Upper lobe of left lung (tissue), 6 donors: Measurements from ENCODE around the gene MOAP1. TPM values are rescaled to one million over a fixed set of nuclear protein-coding genes. Genes with fewer than 3 reads are reported as not detected.
A peak's percentile ranks its signal among the peaks of the same experiment; 100 is the strongest.
"Not testable (repeated sequence)": the region's sequence is repeated elsewhere in the genome, so short reads cannot be mapped to it uniquely, and the experiment has no call there.

Experiments used
- ATAC-seq, 2 donors: fragments of 200-7000 bp; cut with Tn5 transposase; one replicate each; pipeline ENCODE4 v1.9.1; 2022; ENCODE audit warnings: mild to moderate bottlenecking in 2 of 2, moderate library complexity in 2 of 2; ENCODE audit not compliant: low FRiP score in 2 of 2
- DNase-seq, 2 donors: peaks; one replicate each; pipeline ENCODE4 v3.0.0-alpha.2; 2019 to 2020
- H3K27ac ChIP-seq, 4 donors: fragments of 200-600 bp; sonication (generic); one replicate each; pipeline ENCODE4 v1.5.1; 2016 to 2019
- H3K27me3 ChIP-seq, 4 donors: fragments of 200-600 bp; sonication (generic); one replicate each; pipeline ENCODE4 v1.5.1; 2017 to 2019
- H3K36me3 ChIP-seq, 4 donors: fragments of 200-600 bp; sonication (generic); one replicate each; pipeline ENCODE4 v1.5.1; 2016 to 2019
- H3K4me1 ChIP-seq, 4 donors: fragments of 200-600 bp; sonication (generic); one replicate each; pipeline ENCODE4 v1.5.1; 2018 to 2019
- H3K4me3 ChIP-seq, 4 donors: fragments of 200-600 bp; sonication (generic); one replicate each; pipeline ENCODE4 v1.5.1; 2017 to 2019; ENCODE audit warnings: mild to moderate bottlenecking in 2 of 4, moderate library complexity in 1 of 4
- H3K9me3 ChIP-seq, 4 donors: fragments of 200-600 bp; sonication (generic); one replicate each; pipeline ENCODE4 v1.5.1; 2018 to 2019
- EP300 ChIP-seq, 4 donors: sonication (generic); formaldehyde crosslinking; IDR thresholded peaks; one replicate each; pipeline ENCODE4 v1.5.1; 2017; ENCODE audit warnings: antibody characterized with exemption in 4 of 4, control low read depth in 2 of 4
- POLR2A ChIP-seq, 4 donors: fragments of 450-650 bp; IDR thresholded peaks; one replicate each; pipeline ENCODE4 v1.5.1; 2016 to 2017; ENCODE audit warnings: antibody characterized with exemption in 4 of 4, mild to moderate bottlenecking in 2 of 4
- POLR2AphosphoS5 ChIP-seq, 2 donors: sonication (generic); formaldehyde crosslinking; IDR thresholded peaks; one replicate each; pipeline ENCODE4 v1.5.1; 2017; ENCODE audit warnings: antibody characterized with exemption in 2 of 2
- WGBS, 2 donors: methylation state at CpG; one replicate each; pipeline ENCODE4 v1.1.5; 2017 to 2018; 5-methylcytosine and 5-hydroxymethylcytosine counted together
- total RNA-seq, 6 donors: library from RNA; depleted of rRNA in 4 of 6; stranded (reverse); fragments of >200 nt in 4 of 6; gene quantifications; one replicate each; pipeline versions ENCODE4 v1.1.0 to v1.2.1, GENCODE V29; 2016 to 2021
- TF ChIP-seq, protein P1 (sequence below), 6 experiments: fragments of 450-650 bp in 4 of 6; fragments of 200-600 bp in 2 of 6; sonication (generic) in 2 of 6; IDR thresholded peaks; one replicate each; pipeline ENCODE4 v1.5.1; 2016 to 2019; ENCODE audit warnings: antibody characterized with exemption in 6 of 6
- donor health status: DM: no; HTN: no; CAD: no; lungs with moderate emphysema.
- donor health status: DM: no; HTN: yes; CAD: no; lungs with severe emphysema.

Gene MOAP1
- total RNA-seq, 6 donors from 2014 or later, result 14.7 to 43.8 (median 36.4) TPM

DNA sequence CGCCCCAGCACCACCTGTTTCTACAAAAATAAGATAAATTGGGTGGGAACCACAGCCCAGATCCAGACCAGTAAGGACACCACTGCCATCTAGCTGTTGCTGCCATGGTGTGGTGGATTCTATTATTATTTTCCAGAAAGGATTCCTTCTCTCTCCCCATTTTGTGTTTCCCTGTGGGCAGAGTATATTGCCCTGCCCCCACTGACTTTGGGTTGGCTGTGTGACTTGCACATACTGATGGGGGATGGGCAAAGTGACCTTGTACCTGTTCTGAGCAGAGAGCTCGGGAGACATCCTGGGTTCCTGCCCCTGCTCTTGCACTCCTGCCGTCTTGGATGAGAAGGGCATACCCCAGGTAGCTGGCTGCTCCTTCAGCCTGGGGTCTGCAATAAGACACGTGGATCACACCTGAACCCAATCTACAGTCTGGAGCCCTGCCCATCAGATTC, 24.3 kb downstream of the MOAP1 start:
- ATAC-seq, result no peak

DNA sequence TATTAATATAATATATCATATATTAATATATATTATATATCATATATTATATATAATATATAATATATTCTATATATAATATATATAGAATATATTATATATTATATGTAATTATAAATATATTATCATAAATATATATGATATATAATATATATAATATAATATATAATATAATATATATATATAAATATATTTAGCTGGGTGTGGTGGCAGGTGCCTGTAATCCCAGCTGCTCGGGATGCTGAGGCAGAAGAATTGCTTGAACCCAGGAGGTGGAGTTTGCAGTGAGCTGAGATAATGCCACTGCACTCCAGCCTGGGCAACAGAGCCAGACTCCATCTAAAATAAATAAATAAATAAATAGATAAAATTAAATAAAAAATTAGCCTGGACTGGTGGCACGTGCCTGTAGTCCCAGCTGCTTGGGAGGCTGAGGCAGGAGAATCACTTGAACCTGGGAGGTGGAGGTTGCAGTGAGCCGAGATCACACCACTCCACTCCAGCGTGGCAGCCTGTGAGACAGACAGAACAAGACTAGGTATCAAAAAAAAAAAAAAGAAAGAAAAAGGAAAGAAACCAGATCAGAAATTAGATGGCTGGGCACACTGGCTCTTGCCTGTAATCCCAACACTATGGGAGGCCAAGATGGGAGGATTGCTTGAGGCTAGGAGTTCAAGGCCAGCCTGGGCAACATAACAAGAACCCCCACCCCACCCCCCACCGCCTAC, 24.9 kb downstream of the MOAP1 start:
- not testable (repeated sequence) for H3K27ac ChIP-seq, ATAC-seq
- WGBS, 2 donors, result 68 to 70% methylated on average over 5 of the region's 5 CpGs

More for the DNA sequence above, 24.3 kb downstream of the MOAP1 start:
- Histone ChIP-seq H3K36me3 (no peaks in the 10 kb centered on the region), H3K9me3 (no peaks in the 10 kb centered on the region), H3K4me1 (no peaks in the 10 kb centered on the region), H3K27me3 (no peaks in the 10 kb centered on the region), H3K4me3 (no peak overlapping the region), H3K27ac (no peak overlapping the region)
- TF ChIP-seq POLR2AphosphoS5 (IDR thresholded peaks at IDR 0.05) (no peak), EP300 (IDR thresholded peaks at IDR 0.05) (no peak), POLR2A (IDR thresholded peaks at IDR 0.05) (no peak)
- TF ChIP-seq, protein P1, sequence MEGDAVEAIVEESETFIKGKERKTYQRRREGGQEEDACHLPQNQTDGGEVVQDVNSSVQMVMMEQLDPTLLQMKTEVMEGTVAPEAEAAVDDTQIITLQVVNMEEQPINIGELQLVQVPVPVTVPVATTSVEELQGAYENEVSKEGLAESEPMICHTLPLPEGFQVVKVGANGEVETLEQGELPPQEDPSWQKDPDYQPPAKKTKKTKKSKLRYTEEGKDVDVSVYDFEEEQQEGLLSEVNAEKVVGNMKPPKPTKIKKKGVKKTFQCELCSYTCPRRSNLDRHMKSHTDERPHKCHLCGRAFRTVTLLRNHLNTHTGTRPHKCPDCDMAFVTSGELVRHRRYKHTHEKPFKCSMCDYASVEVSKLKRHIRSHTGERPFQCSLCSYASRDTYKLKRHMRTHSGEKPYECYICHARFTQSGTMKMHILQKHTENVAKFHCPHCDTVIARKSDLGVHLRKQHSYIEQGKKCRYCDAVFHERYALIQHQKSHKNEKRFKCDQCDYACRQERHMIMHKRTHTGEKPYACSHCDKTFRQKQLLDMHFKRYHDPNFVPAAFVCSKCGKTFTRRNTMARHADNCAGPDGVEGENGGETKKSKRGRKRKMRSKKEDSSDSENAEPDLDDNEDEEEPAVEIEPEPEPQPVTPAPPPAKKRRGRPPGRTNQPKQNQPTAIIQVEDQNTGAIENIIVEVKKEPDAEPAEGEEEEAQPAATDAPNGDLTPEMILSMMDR (IDR thresholded peaks at IDR 0.05), result no peak
- no peak for DNase-seq
- 13 to 29% methylated on average over 2 to 4 of the region's 4 CpGs for WGBS, 2 donors

DNA sequence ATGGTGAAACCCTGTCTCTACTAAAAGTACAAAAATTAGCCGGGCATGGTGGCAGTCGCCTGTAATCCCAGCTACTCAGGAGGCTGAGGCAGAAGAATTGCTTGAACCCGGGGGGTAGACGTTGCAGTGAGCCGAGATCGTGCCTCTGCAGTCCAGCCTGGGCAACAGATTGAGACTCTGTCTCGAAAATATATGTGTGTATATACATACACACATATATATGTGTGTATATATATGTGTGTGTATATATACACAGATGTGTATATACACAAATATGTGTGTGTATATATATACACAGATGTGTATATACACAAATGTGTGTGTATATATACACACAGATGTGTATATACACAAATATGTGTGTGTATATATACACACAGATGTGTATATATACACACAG, 26.3 kb downstream of the MOAP1 start:
- H3K9me3 ChIP-seq, ATAC-seq, H3K27me3 ChIP-seq, DNase-seq, H3K36me3 ChIP-seq, H3K27ac ChIP-seq, H3K4me1 ChIP-seq, H3K4me3 ChIP-seq: not testable (repeated sequence)
- 89 to 94% methylated on average over 7 of the region's 7 CpGs for WGBS, 2 donors

More for the DNA sequence above, 24.9 kb downstream of the MOAP1 start:
- H3K9me3 ChIP-seq, H3K27me3 ChIP-seq, H3K4me3 ChIP-seq, H3K4me1 ChIP-seq, H3K36me3 ChIP-seq, DNase-seq: not testable (repeated sequence)

DNA sequence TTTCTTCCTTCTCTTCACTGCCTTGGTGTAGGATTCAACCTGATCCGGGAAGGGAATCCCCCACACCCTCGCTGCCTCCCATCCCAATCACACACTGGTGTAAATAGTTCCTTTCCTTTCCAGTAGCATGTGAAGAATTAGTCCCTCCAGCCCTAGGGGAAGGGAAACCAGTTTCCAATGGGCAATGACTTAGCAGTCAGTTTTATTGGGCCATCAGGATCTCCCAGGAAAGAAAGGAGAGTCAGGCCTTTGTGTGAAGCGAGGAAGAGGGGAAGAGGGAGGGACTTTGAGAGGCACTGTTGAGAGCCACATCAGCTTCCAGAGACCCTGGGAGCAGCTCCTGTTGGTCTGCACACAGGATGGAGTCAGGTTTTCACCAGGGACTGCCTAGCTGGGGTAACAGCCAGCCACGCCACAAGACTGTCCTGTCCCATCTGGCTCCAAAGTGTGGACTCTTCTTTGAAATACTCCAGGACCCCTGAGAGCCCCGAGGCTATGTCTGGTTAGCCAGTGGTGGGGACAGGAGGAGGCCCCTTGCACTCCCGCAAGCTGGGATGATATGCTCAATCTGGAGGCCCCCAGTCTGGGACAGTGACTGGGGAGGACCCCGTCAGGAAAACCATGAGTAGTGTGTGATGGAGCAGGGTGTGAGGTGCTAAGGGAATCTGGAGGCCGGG, 27.9 kb downstream of the MOAP1 start:
- Histone ChIP-seq H3K4me1 (no peaks in the 10 kb centered on the region), H3K36me3 (no peaks in the 10 kb centered on the region), H3K27me3 (no peaks in the 10 kb centered on the region), H3K4me3 (no peak overlapping the region), H3K27ac (no peak overlapping the region), H3K9me3 (no peaks in the 10 kb centered on the region)
- TF ChIP-seq, protein P1 (IDR thresholded peaks at IDR 0.05), result no peak
- TF ChIP-seq POLR2AphosphoS5 (IDR thresholded peaks at IDR 0.05) (no peak), EP300 (IDR thresholded peaks at IDR 0.05) (no peak), POLR2A (IDR thresholded peaks at IDR 0.05) (no peak)
- ATAC-seq (peak; percentile 19 to 37), DNase-seq (no peak)
- 77 to 88% methylated on average over 8 of the region's 8 CpGs for WGBS, 2 donors

DNA sequence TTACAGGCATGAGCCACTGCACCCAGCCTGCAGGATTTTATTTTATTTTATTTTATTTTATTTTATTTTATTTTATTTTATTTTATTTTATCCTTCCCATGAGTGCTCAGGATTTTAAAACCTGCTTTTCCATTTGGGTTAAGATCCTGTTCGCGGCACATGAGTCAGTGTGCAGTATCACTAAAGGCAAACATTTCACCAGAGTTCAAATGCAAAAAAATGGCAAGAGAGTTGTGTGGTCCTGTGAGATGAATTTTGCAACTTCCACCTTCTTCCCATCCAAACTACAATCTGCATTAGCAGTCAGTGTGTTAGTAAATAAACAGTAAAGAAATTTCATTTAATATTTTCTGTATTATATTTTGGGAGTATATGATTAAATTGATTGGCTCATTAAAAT, 29.0 kb downstream of the MOAP1 start:
- no peaks in the 10 kb centered on the region for H3K9me3 ChIP-seq
- H3K27ac ChIP-seq, result no peak overlapping the region
- WGBS, 2 donors, result 59 to 78% methylated on average over 2 of the region's 2 CpGs
- DNase-seq, result no peak
- H3K36me3 ChIP-seq, result no peaks in the 10 kb centered on the region
- ATAC-seq, result no peak
- peaks cover 0 to 6% (median 4%) of the 10 kb centered on the region in 4 donors for H3K4me1 ChIP-seq
- H3K4me3 ChIP-seq, result no peak overlapping the region
- no peak for TF ChIP-seq POLR2AphosphoS5 (IDR thresholded peaks at IDR 0.05)
- TF ChIP-seq, protein P1 (IDR thresholded peaks at IDR 0.05), result no peak
- no peak for TF ChIP-seq POLR2A (IDR thresholded peaks at IDR 0.05)
- TF ChIP-seq EP300 (IDR thresholded peaks at IDR 0.05), result no peak
- no peaks in the 10 kb centered on the region for H3K27me3 ChIP-seq
